D721Med (cell line): ENCODE results near the gene GAS2L2.

Experiments used
- DNase-seq: peaks from one replicate; pipeline ENCODE4 v3.0.0; 2011; ENCODE audit warnings: low spot score; ENCODE audit not compliant: insufficient read length
- FAIRE-seq: peaks from 2 replicates; lab custom pipeline; 2011; peaks lifted over from hg19 to GRCh38; lab: Jason Lieb, UNC
- CTCF ChIP-seq: IDR thresholded peaks from 2 replicates; pipeline ENCODE4 v1.5.1; 2012; ENCODE audit warnings: mild to moderate bottlenecking, control low read depth; ENCODE audit not compliant: insufficient read depth; ENCODE audit errors: missing control alignments

Gene GAS2L2

GRCh38 chr17:35752945-35753764 lies at the start of gene GAS2L2:
Gene GAS2L2 (minus strand): TSS chr17:35753239. CDS start chr17:35752850, 389 bp downstream.
- DNase-seq: no peak
- no peak for TF ChIP-seq CTCF

GRCh38 chr17:35801583-35802224 lies 48.7 kb upstream of the GAS2L2 start:
- FAIRE-seq: no peak
- no peak for DNase-seq

More at GRCh38 chr17:35752945-35753764, at the start of gene GAS2L2:
- no peak for FAIRE-seq

GRCh38 chr17:35799942-35800341 lies 46.9 kb upstream of the GAS2L2 start:
- DNase-seq: no peak
- TF ChIP-seq CTCF: no peak

More at GRCh38 chr17:35801583-35802224, 48.7 kb upstream of the GAS2L2 start:
- no peak for TF ChIP-seq CTCF

GRCh38 chr17:35797918-35798317 lies 44.9 kb upstream of the GAS2L2 start:
- no peak for TF ChIP-seq CTCF
- DNase-seq (no peak), FAIRE-seq (no peak)

More at GRCh38 chr17:35799942-35800341, 46.9 kb upstream of the GAS2L2 start:
- FAIRE-seq: no peak

GRCh38 chr17:35797370-35797769 lies 44.3 kb upstream of the GAS2L2 start:
- TF ChIP-seq CTCF: no peak
- no peak for DNase-seq
- FAIRE-seq: no peak

GRCh38 chr17:35796942-35797341 lies 43.9 kb upstream of the GAS2L2 start:
- DNase-seq (no peak), FAIRE-seq (no peak)
- TF ChIP-seq CTCF: no peak
